H1 (cell line): ENCODE data around the gene MSI1.

ENCODE experiments used
- CEBPB ChIP-seq: IDR thresholded peaks from 2 replicates; pipeline ENCODE4 v1.6.1; 2012; ENCODE audit warnings: low read depth, low read length
- CTCF ChIP-seq, 3 experiments: IDR thresholded peaks; 1 replicate in 2 of 3; 2 replicates in 1 of 3; pipeline versions ENCODE4 v1.5.1 to v1.6.1; 2011; ENCODE audit warnings: low read length in 3 of 3, mild to moderate bottlenecking in 3 of 3, inconsistent platforms in 2 of 3, low read depth in 1 of 3, moderate library complexity in 1 of 3; ENCODE audit not compliant: insufficient read depth in 1 of 3; ENCODE audit errors: control extremely low read depth in 1 of 3
- EP300 ChIP-seq, 2 experiments: IDR thresholded peaks; 1 replicate in 1 of 2; 2 replicates in 1 of 2; pipeline ENCODE4 v1.6.1; 2011 to 2012; ENCODE audit warnings: low read depth in 2 of 2, low read length in 2 of 2, mild to moderate bottlenecking in 2 of 2, borderline replicate concordance in 1 of 2, inconsistent platforms in 1 of 2, moderate library complexity in 1 of 2
- EZH2 ChIP-seq: fragments of 200-600 bp; sonication (generic); IDR thresholded peaks from 2 replicates; pipeline ENCODE4 v1.7.1; 2012; ENCODE audit warnings: low read depth, mild to moderate bottlenecking, moderate library complexity, low read length, inconsistent platforms; ENCODE audit not compliant: severe bottlenecking
- JUN ChIP-seq: IDR thresholded peaks from 2 replicates; pipeline ENCODE4 v1.6.1; 2011; ENCODE audit warnings: low read depth, mild to moderate bottlenecking, improper control_type of control experiment, low read length
- MAX ChIP-seq: IDR thresholded peaks from 2 replicates; pipeline ENCODE4 v1.6.1; 2012; ENCODE audit warnings: inconsistent platforms
- POLR2A ChIP-seq, 2 experiments: IDR thresholded peaks; 1 replicate in 1 of 2; 2 replicates in 1 of 2; pipeline ENCODE4 v1.6.1; 2011; ENCODE audit warnings: low read depth in 2 of 2, low read length in 2 of 2, mild to moderate bottlenecking in 2 of 2; ENCODE audit errors: control extremely low read depth in 1 of 2
- RBBP5 ChIP-seq: IDR thresholded peaks from 2 replicates; pipeline ENCODE4 v1.7.1; 2012; ENCODE audit warnings: low read depth, mild to moderate bottlenecking, inconsistent platforms, low read length, moderate library complexity, borderline replicate concordance
- YY1 ChIP-seq: IDR thresholded peaks from 2 replicates; pipeline ENCODE4 v1.6.1; 2011; ENCODE audit warnings: low read depth, mild to moderate bottlenecking, low read length
- ZNF274 ChIP-seq: IDR thresholded peaks from 2 replicates; pipeline ENCODE4 v1.7.0; 2012; ENCODE audit warnings: low read length, borderline replicate concordance; ENCODE audit errors: extremely low read depth

- TF ChIP-seq EZH2 (no peak), CTCF (IDR thresholded peaks at IDR 0.05; ENCODE audit: control extremely low read depth in 1 of 3, insufficient read depth in 1 of 3, low read depth in 1 of 3, low read length in 3 of 3) (no peak), CEBPB (no peak), EP300 (IDR thresholded peaks at IDR 0.05; ENCODE audit: borderline replicate concordance in 1 of 2, low read depth in 2 of 2, low read length in 2 of 2) (no peak), POLR2A (IDR thresholded peaks at IDR 0.05; ENCODE audit: control extremely low read depth in 1 of 2, low read depth in 2 of 2, low read length in 2 of 2) (no peak), JUN (no peak), MAX (no peak), ZNF274 (no peak), RBBP5 (no peak), YY1 (no peak)
These were observed 11.9 kb downstream of the MSI1 start for GRCh38 chr12:120357104-120357503.
